Left renal pelvis (tissue), 4 donors: ENCODE results near the gene TNFRSF12A. TPM values are rescaled to one million over a fixed set of nuclear protein-coding genes. Genes with fewer than 3 reads are reported as not detected.
"Not testable (repeated sequence)": the region's sequence is repeated elsewhere in the genome, so short reads cannot be mapped to it uniquely, and the experiment has no call there.

Experiments
- DNase-seq, 4 donors: peaks; one replicate each; pipeline ENCODE4 v3.0.0-alpha.2; 2013; ENCODE audit warnings: low read depth in 4 of 4, low spot score in 3 of 4
- polyA plus RNA-seq, 4 donors: library from polyadenylated mRNA; unstranded; fragments of 120-200 nt; gene quantifications; one replicate each; pipeline ENCODE4 v1.2.1, GENCODE V29; 2013; ENCODE audit not compliant: insufficient read length in 4 of 4

Gene TNFRSF12A
- polyA plus RNA-seq, 4 donors, result 4.4 to 19.3 (median 10.7) TPM

DNA sequence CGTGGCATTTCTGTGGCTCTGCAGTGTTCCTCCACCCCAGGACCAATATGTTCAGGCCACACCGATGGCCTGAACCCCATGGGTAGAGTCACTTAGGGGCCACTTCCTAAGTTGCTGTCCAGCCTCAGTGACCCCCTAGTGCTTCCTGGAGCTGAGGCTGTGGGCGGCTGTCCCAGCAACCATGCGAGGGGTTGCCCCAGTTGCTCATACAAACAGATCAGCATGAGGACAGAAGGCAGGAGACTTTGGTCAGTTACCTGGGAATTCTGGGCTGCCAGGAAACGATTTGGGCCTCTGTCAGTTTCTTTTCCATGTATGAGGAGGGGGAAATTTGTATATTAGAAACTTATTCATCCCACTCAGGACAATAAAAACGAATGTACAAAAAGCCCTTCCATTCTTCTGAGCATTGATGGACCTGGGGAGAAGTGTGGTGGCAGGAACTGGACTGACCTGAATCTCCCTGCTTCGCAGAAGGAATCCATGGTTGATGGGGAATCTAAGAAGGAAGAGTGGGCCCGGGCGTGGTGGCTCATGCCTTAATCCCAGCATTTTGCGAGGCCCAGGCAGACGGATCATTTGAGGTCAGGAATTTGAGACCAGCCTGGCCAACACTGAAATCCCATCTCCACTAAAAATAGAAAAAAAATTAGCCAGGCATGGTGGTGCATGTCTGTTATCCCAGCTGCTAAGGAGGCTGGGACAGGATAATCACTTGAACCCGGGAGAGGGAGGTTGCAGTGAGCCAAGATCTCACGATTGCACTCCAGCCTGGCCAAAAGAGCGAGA lies 40.4 kb downstream of the TNFRSF12A start:
- DNase-seq, result no peak

- DNase-seq, result no peak
Measured at GRCh38 chr16:3062553-3062952, 42.4 kb downstream of the TNFRSF12A start.

- DNase-seq, result no peak
Measured at GRCh38 chr16:3063625-3064386, 43.6 kb downstream of the TNFRSF12A start.

- DNase-seq, result no peak
Measured at GRCh38 chr16:3065069-3065741, 45.0 kb downstream of the TNFRSF12A start, which contains the start of gene IL32. IL32 (plus strand) TSS chr16:3065640; CDS start chr16:3065812, 172 bp downstream.

DNA sequence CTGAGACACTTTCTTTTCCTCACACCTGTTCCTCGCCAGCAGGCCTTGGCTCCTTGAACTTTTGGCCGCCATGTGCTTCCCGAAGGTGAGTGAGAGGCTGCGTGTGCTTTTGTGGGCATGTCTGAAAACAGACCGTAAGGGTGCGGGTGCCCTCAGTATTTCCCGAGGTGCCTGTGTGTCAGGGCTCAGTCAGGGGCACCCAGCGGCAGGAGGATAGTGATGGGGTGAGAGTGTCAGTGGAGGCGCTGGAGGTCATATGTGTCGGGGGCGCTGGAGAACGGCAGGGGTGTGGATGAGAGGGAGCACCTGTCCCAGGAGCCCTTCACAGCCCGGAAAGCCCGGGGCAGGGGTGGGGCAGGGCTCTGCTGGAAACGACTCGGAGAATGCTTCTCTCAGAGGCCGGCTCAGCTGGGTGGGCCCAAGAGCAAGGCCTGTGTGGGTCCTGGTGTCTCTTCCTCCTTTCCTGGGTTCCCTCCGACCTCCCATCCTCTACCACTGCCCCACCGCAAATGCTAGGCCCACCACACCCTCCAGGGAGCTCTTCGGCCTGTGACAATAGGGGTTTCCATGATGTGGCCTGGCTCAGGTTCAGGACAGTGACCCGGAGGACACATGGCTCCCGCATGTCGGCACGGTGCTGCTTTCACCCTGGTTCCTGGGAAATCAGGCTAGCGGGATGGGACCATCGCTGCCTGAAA lies 45.7 kb downstream of the TNFRSF12A start:
- no peak for DNase-seq

- no peak for DNase-seq
Measured at GRCh38 chr16:3066440-3066748, 46.2 kb downstream of the TNFRSF12A start.

- DNase-seq, result no peak
Measured at GRCh38 chr16:3068487-3068886, 48.3 kb downstream of the TNFRSF12A start.

- DNase-seq, result not testable (repeated sequence)
Measured at GRCh38 chr16:3069146-3069545, 49.0 kb downstream of the TNFRSF12A start.

DNA sequence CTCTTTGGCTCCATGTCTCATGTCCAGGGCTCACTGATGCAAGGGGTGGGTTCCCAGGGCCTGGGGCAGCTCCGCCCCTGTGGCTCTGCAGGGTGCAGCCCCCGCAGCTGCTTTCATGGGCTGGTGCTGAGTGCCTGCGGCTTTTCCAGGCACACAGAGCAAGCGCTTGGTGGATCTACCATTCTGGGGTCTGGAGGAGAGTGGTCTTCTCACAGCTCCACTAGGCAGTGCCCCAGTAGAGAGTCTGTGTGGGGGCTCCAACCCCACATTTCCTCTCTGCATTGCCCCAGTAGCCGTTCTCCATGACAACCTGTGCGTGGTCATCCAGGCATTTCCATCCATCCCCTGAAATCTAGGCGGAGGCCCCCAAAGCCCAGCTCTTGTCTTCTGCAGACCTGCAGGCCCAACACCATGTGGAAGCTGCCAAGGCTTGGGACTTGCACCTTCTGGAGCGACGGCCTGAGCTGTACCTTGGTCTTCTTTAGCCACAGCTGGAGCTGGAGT lies 50.5 kb downstream of the TNFRSF12A start:
- DNase-seq, result no peak

DNA sequence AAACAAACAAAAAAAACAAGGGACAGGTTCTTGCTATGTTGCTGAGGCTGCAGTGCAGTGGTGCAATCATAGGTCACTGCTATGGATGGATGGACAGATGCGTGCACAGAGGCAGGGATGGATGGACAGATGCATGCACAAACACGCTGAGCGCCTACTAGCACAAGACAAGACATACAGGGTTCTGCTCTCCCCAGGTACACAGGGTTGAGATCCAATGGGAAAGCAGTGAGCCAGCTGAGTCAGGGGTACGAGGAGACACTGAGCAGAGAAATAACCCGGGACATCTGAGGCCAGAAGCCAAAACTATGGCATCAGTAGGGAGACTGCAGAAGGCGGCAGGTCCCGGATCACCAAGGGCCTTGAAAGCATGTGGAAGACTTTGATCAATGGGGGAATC lies 51.5 kb downstream of the TNFRSF12A start:
- no peak for DNase-seq

Other genes starting within 250 kb of the TNFRSF12A start
- 100 to 1,000 TPM; 211 to 300 (median 224) TPM for gene ELOB, start 243.1 kb upstream of the TNFRSF12A start, polyA plus RNA-seq
- gene PRSS33, start 232.8 kb upstream of the TNFRSF12A start, polyA plus RNA-seq, result under 1 TPM in 3 of 4 donors, not detected in 1; 0.18 to 0.80 (median 0.20) TPM
- gene PRSS41, start 221.9 kb upstream of the TNFRSF12A start, polyA plus RNA-seq, result not detected
- under 1 TPM in 1 of 4 donors, not detected in 3; 0.44 TPM for gene PRSS21, start 203.1 kb upstream of the TNFRSF12A start, polyA plus RNA-seq
- gene ZG16B, start 190.1 kb upstream of the TNFRSF12A start, polyA plus RNA-seq, result under 1 TPM in 3 of 4 donors, not detected in 1; 0.42 to 0.50 (median 0.47) TPM
- 10 to 100 TPM in 1 of 4 donors, 1 to 10 TPM in 2, under 1 TPM in 1; 0.35 to 14.5 (median 6.9) TPM for gene PRSS22, start 162.2 kb upstream of the TNFRSF12A start, polyA plus RNA-seq
- 10 to 100 TPM; 21.1 to 30.0 (median 23.1) TPM for gene FLYWCH2, start 137.2 kb upstream of the TNFRSF12A start, polyA plus RNA-seq
- gene FLYWCH1, start 108.4 kb upstream of the TNFRSF12A start, polyA plus RNA-seq, result 10 to 100 TPM; 14.9 to 35.3 (median 18.5) TPM
- 1 to 10 TPM in 3 of 4 donors, not detected in 1; 1.4 to 2.2 (median 1.4) TPM for gene KREMEN2, start 56.1 kb upstream of the TNFRSF12A start, polyA plus RNA-seq
- gene PAQR4, start 51.0 kb upstream of the TNFRSF12A start, polyA plus RNA-seq, result 10 to 100 TPM in 2 of 4 donors, 1 to 10 TPM in 2; 7.0 to 10.8 (median 9.8) TPM
- gene PKMYT1, start 39.9 kb upstream of the TNFRSF12A start, polyA plus RNA-seq, result 10 to 100 TPM; 13.1 to 26.8 (median 16.5) TPM
- 1 to 10 TPM in 3 of 4 donors, under 1 TPM in 1; 0.87 to 4.7 (median 2.3) TPM for gene CLDN9, start 7.4 kb upstream of the TNFRSF12A start, polyA plus RNA-seq
- gene CLDN6, start 2.2 kb upstream of the TNFRSF12A start, polyA plus RNA-seq, result 10 to 100 TPM in 3 of 4 donors, 1 to 10 TPM in 1; 1.1 to 38.0 (median 32.7) TPM
- 100 to 1,000 TPM in 1 of 4 donors, 10 to 100 TPM in 3; 61.3 to 102 (median 72.0) TPM for gene HCFC1R1, start 3.6 kb downstream of the TNFRSF12A start, polyA plus RNA-seq
- 10 to 100 TPM; 22.9 to 36.2 (median 28.0) TPM for gene THOC6, start 3.7 kb downstream of the TNFRSF12A start, polyA plus RNA-seq
- 1 to 10 TPM in 3 of 4 donors, under 1 TPM in 1; 0.07 to 7.7 (median 2.6) TPM for gene BICDL2, start 16.6 kb downstream of the TNFRSF12A start, polyA plus RNA-seq
- 1 to 10 TPM in 3 of 4 donors, under 1 TPM in 1; 0.67 to 2.7 (median 1.5) TPM for gene MMP25, start 26.2 kb downstream of the TNFRSF12A start, polyA plus RNA-seq
- 10 to 100 TPM; 35.1 to 45.5 (median 36.3) TPM for gene IL32, start 45.3 kb downstream of the TNFRSF12A start, polyA plus RNA-seq
- gene ZSCAN10, start 78.9 kb downstream of the TNFRSF12A start, polyA plus RNA-seq, result under 1 TPM in 1 of 4 donors, not detected in 3; 0.20 TPM
- gene ZNF205, start 92.2 kb downstream of the TNFRSF12A start, polyA plus RNA-seq, result 10 to 100 TPM; 13.1 to 20.6 (median 15.4) TPM
- gene ZNF213, start 114.7 kb downstream of the TNFRSF12A start, polyA plus RNA-seq, result 10 to 100 TPM; 10.1 to 15.9 (median 11.6) TPM
- gene OR1F1, start 167.8 kb downstream of the TNFRSF12A start, polyA plus RNA-seq, result not detected
- gene ZNF200, start 214.8 kb downstream of the TNFRSF12A start, polyA plus RNA-seq, result 10 to 100 TPM; 12.0 to 14.9 (median 13.5) TPM
- under 1 TPM; 0.22 to 0.47 (median 0.29) TPM for gene MEFV, start 236.3 kb downstream of the TNFRSF12A start, polyA plus RNA-seq